HepG2 (cell line): ENCODE measurements around the gene OTUD4. TPM values are rescaled to one million over a fixed set of nuclear protein-coding genes. Genes with fewer than 3 reads are reported as not detected.

Experiments
- ATAC-seq: fragments of 200-7000 bp; cut with Tn5 transposase; 3 replicates; pipeline ENCODE4 v1.9.1; 2020; ENCODE audit warnings: mild to moderate bottlenecking, moderate library complexity
- BruUV-seq: library from RNA; stranded (reverse); fragments of 400-500 nt; replicated peaks from 2 replicates; lab custom pipeline; 2021; lab: Mats Ljungman, UMichigan
- CTCF ChIA-PET: fragments of 300-600 bp; formaldehyde crosslinking; extraction: SDS; loops from one replicate; lab custom pipeline; 2021; ENCODE audit warnings: low total read pairs, inconsistent platforms, low intra/inter-chr PET ratio; lab: Yijun Ruan, JAX
- POLR2A ChIA-PET: fragments of 350-600 bp; sonication (Branson Sonifier 250); formaldehyde crosslinking; loops from one replicate; lab custom pipeline; 2020; ENCODE audit warnings: antibody characterized with exemption, inconsistent platforms; lab: Yijun Ruan, JAX
- DNase-seq: peaks from one replicate; pipeline ENCODE4 v3.0.0-alpha.2; 2015; ENCODE audit warnings: low spot score
- FAIRE-seq: peaks from 3 replicates; lab custom pipeline; 2011; peaks lifted over from hg19 to GRCh38; lab: Jason Lieb, UNC
- H2AFZ ChIP-seq: one replicate; pipeline ENCODE4 v1.6.1; 2011; ENCODE audit warnings: low read length, inconsistent platforms
- H3K27ac ChIP-seq: fragments of 300-600 bp; 3 replicates; pipeline ENCODE4 v1.8.0; 2011; ENCODE audit warnings: mixed run types, mild to moderate bottlenecking, mixed read lengths, low read length, inconsistent platforms; ENCODE audit not compliant: insufficient read depth; ENCODE audit errors: extremely low read length
- H3K27me3 ChIP-seq, 2 experiments: fragments of 200-600 bp in 1 of 2; 2 replicates in 1 of 2; 3 replicates in 1 of 2; pipeline versions ENCODE4 v1.6.0 to v1.8.0; 2011; ENCODE audit warnings: low read length in 2 of 2, mild to moderate bottlenecking in 2 of 2, moderate library complexity in 2 of 2, inconsistent platforms in 1 of 2; ENCODE audit not compliant: insufficient read depth in 2 of 2, control insufficient read depth in 1 of 2
- H3K36me3 ChIP-seq, 2 experiments: fragments of 200-600 bp in 1 of 2; replicated peaks in 1 of 2; 2 replicates in 1 of 2; 3 replicates in 1 of 2; pipeline versions ENCODE4 v1.5.1 to v1.8.0; 2011; ENCODE audit warnings: low read length in 2 of 2, inconsistent platforms in 1 of 2; ENCODE audit not compliant: insufficient read depth in 2 of 2, control insufficient read depth in 1 of 2
- H3K4me1 ChIP-seq: 2 replicates; pipeline ENCODE4 v1.5.1; 2012; ENCODE audit warnings: low read length, inconsistent platforms; ENCODE audit not compliant: insufficient read depth
- H3K4me2 ChIP-seq: 2 replicates; pipeline ENCODE4 v1.6.0; 2011; ENCODE audit warnings: low read depth, low read length, inconsistent platforms
- H3K4me3 ChIP-seq, 3 experiments: fragments of 200-600 bp in 1 of 3; sonication (generic), shearing (Covaris generic) in 1 of 3; replicated peaks in 1 of 3; 2 replicates each; pipeline ENCODE4 v1.5.1; 2011 to 2016; ENCODE audit warnings: low read length in 3 of 3, inconsistent platforms in 2 of 3, low read depth in 2 of 3, mild to moderate bottlenecking in 2 of 3, control low read depth in 1 of 3, mixed read lengths in 1 of 3; ENCODE audit not compliant: insufficient read depth in 1 of 3
- H3K79me2 ChIP-seq: one replicate; pipeline ENCODE4 v1.6.1; 2011; ENCODE audit warnings: low read length, inconsistent platforms; ENCODE audit not compliant: insufficient read depth
- H3K9ac ChIP-seq: 2 replicates; pipeline ENCODE4 v1.6.0; 2011; ENCODE audit warnings: mild to moderate bottlenecking, low read depth, low read length, inconsistent platforms; ENCODE audit not compliant: insufficient read depth
- H3K9me3 ChIP-seq: 2 replicates; pipeline ENCODE4 v1.5.1; 2012; ENCODE audit warnings: mild to moderate bottlenecking, low read length
- H4K20me1 ChIP-seq: 2 replicates; pipeline ENCODE4 v1.6.0; 2011; ENCODE audit warnings: inconsistent platforms, mild to moderate bottlenecking, low read length, moderate library complexity; ENCODE audit not compliant: insufficient read depth
- EEA1 ChIP-seq: sonication (generic); formaldehyde crosslinking; IDR thresholded peaks from 2 replicates; pipeline ENCODE4 v1.5.1; 2020; ENCODE audit warnings: mild to moderate bottlenecking, missing genetic modification reagents, borderline replicate concordance
- PCBP1 ChIP-seq: fragments of 200-400 bp; formaldehyde crosslinking; IDR thresholded peaks from 2 replicates; pipeline ENCODE4 v1.6.1; 2017; ENCODE audit warnings: mild to moderate bottlenecking, low read depth, low read length, borderline replicate concordance
- POLR2AphosphoS2 ChIP-seq: IDR thresholded peaks from 2 replicates; pipeline ENCODE4 v1.6.1; 2011; ENCODE audit warnings: low read depth, low read length, improper control_type of control experiment
- RELA ChIP-seq: sonication (generic); formaldehyde crosslinking; IDR thresholded peaks from 2 replicates; pipeline ENCODE4 v1.4.0; 2020; ENCODE audit warnings: missing genetic modification reagents
- SP140L ChIP-seq: sonication (generic); formaldehyde crosslinking; IDR thresholded peaks from 2 replicates; pipeline ENCODE4 v1.4.0; 2020; ENCODE audit warnings: missing genetic modification reagents, borderline replicate concordance
- THRA ChIP-seq: sonication (generic); formaldehyde crosslinking; IDR thresholded peaks from 2 replicates; pipeline ENCODE4 v1.4.0; 2020; ENCODE audit warnings: missing genetic modification reagents, borderline replicate concordance
- ZMAT3 ChIP-seq: sonication (generic); formaldehyde crosslinking; conservative IDR thresholded peaks from 2 replicates; pipeline ENCODE4 v1.7.0; 2021; ENCODE audit warnings: missing genetic modification reagents
- ZNF24 ChIP-seq: fragments of 450-650 bp; IDR thresholded peaks from 2 replicates; pipeline ENCODE4 v1.6.1; 2017; ENCODE audit warnings: antibody characterized with exemption, mild to moderate bottlenecking
- WGBS: methylation state at CpG from one replicate; pipeline ENCODE4 v1.1.6; 2017; ENCODE audit warnings: low lambda C conversion rate; 5-methylcytosine and 5-hydroxymethylcytosine counted together
- in situ Hi-C: cut with HindIII; loops from 2 replicates; pipeline ENCODE4 v1.10.0; 2017; ENCODE audit warnings: low pct_unique_long_range_greater_than_20kb; ENCODE audit not compliant: extremely low pct_ligation_motif_present
- intact Hi-C: fragments of 100-400 bp; cut with micrococcal nuclease; formaldehyde crosslinking; loops from one replicate; pipeline ENCODE4 v1.10.0; 2022; ENCODE audit not compliant: unreplicated experiment
- polyA plus RNA-seq, 8 experiments: library from polyadenylated mRNA; depleted of rRNA in 3 of 8; stranded (reverse) in 7 of 8; unstranded in 1 of 8; fragments of >200 nt; fragmentation: Illumina TruSeq in 4 of 8; extraction: Trizol in 4 of 8; gene quantifications; 2 replicates each; pipeline versions ENCODE4 v1.2.1 to v1.2.3, GENCODE V29; 2011 to 2016; ENCODE audit warnings: low read depth in 4 of 8, missing spikeins in 1 of 8, mixed read lengths in 1 of 8; ENCODE audit not compliant: insufficient read depth in 1 of 8
- total RNA-seq, 5 experiments: library from RNA; depleted of rRNA; stranded (reverse); fragments of >200 nt; fragmentation: Illumina TruSeq; extraction: Trizol; gene quantifications; 2 replicates each; pipeline ENCODE4 v1.2.3, GENCODE V29; 2016; ENCODE audit warnings: low read depth in 1 of 5

Gene OTUD4
- total and polyA plus RNA-seq, 2 of the 13 experiments (the other 11 are each of a cell fraction or from before 2014, with no cell fraction given): 16.1 to 18.0 TPM

- no peak for DNase-seq
- POLR2A ChIA-PET: interaction anchor here (1.2 kb wide), 1 partner anchor 79 kb away, joined by 5 read pairs; the partner anchor contains the start of genes ABCE1 and ANAPC10
- WGBS: 11% methylated on average over 4 of the region's 4 CpGs
Measured at GRCh38 chr4:145177511-145177905, 2.9 kb downstream of the OTUD4 start.

GRCh38 chr4:145176641-145177432 is 3.6 kb downstream of the OTUD4 start:
- Histone ChIP-seq H3K79me2 (peaks cover 62% of the 10 kb centered on the region), H3K27me3 (peaks cover 0 to 4% of the 10 kb centered on the region in 2 experiments; a peak in 1 of 5 replicates), H4K20me1 (peaks cover 20% of the 10 kb centered on the region), H3K9me3 (no peaks in the 10 kb centered on the region)
- in situ Hi-C loops (no loop called here), intact Hi-C loops (no loop called here)
- BruUV-seq: no TSS peak
- TF ChIP-seq RELA (no peak), EEA1 (CRISPR knock-in tag) (no peak), PCBP1 (no peak), SP140L (no peak), THRA (CRISPR knock-in tag) (no peak), POLR2AphosphoS2 (no peak)
- TF ChIP-seq, all 625 proteins: peak for 0
- Histone ChIP-seq H3K4me1 (peaks cover 43% of the 10 kb centered on the region), H3K9ac (peak overlapping the region; percentile 87), H2AFZ (no peak overlapping the region), H3K36me3 (peaks cover 2 to 25% of the 10 kb centered on the region in 2 experiments; a peak in 3 of 5 replicates), H3K27ac (peak overlapping the region; percentile 92), H3K4me3 (peak overlapping the region; percentile 75 to 84 (median 78); a peak in 5 of 6 replicates), H3K4me2 (peak overlapping the region; percentile 99)
- ATAC-seq (no peak), FAIRE-seq (no peak), DNase-seq (no peak)
- CTCF ChIA-PET: no interaction called here
- POLR2A ChIA-PET: no interaction called here
- WGBS: 83% methylated on average over 9 of the region's 9 CpGs

More at GRCh38 chr4:145177511-145177905, 2.9 kb downstream of the OTUD4 start:
- in situ Hi-C loops (no loop called here), intact Hi-C loops (no loop called here)
- Histone ChIP-seq H4K20me1 (peaks cover 20% of the 10 kb centered on the region), H3K27ac (peak overlapping the region; percentile 92), H3K4me2 (peak overlapping the region; percentile 99), H3K9ac (peak overlapping the region; percentile 87), H3K4me3 (peak overlapping the region; percentile 75 to 84 (median 78); a peak in 5 of 6 replicates), H3K79me2 (peaks cover 61% of the 10 kb centered on the region), H3K4me1 (peaks cover 38% of the 10 kb centered on the region), H3K36me3 (peaks cover 0 to 20% of the 10 kb centered on the region in 2 experiments; a peak in 1 of 5 replicates), H2AFZ (no peak overlapping the region), H3K9me3 (no peaks in the 10 kb centered on the region), H3K27me3 (peaks cover 0 to 4% of the 10 kb centered on the region in 2 experiments; a peak in 1 of 5 replicates)
- CTCF ChIA-PET: no interaction called here
- no TSS peak for BruUV-seq
- TF ChIP-seq ZMAT3: 0 out of 2 replicates have a peak, but pooled peaks have one; percentile 7
- TF ChIP-seq ZNF24: no peak
- FAIRE-seq: no peak
- no peak for ATAC-seq
